HG03095 (cell line): ENCODE measurements around the gene GPRIN1.

ENCODE experiments used
- ATAC-seq: cut with Tn5 transposase; IDR thresholded peaks from one replicate; pipeline ENCODE4 v1.9.1; 2021; ENCODE audit warnings: moderate library complexity; ENCODE audit not compliant: unreplicated experiment

The GPRIN1 gene

DNA sequence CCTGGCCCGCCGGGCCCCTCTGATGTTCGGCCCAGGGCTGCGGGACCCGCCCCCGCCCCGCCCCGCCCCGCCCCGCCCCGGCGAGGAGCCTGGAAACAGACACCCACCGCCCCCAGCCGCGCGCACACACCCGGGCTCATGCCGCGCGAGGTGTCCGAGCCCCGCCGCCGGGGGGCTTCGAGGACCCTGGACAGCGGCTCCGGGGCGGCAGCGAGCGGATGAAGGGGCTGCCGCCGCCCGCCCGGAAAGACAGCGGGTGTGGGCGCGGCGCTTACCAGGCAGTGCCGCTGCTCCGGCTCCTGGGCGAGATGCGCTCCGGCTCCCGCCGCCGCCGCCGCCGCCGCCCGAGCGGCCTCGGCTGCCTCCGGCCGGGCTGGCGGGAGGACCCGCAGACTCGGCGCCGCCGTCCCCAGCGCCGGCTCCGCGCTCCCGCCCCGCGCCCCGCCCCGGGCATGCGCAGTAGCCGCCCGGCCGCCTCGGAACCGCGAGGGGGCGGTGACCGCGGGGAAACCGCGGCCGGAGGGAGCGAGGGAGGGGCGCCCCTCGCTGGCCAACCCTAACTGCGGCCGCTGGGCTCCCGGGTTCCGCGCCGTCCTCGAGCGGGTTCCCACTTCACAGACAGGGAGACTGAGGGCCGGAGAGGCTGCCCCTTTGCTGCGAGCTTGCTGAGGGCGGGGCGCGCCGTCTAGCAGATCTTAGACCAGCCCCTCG is at the start of gene GPRIN1:
Gene GPRIN1 (minus strand): TSS at position 433 of the 711 bp plus-strand sequence. CDS start 10,322 bp downstream, outside the sequence.
- ATAC-seq = peak; percentile 69

DNA sequence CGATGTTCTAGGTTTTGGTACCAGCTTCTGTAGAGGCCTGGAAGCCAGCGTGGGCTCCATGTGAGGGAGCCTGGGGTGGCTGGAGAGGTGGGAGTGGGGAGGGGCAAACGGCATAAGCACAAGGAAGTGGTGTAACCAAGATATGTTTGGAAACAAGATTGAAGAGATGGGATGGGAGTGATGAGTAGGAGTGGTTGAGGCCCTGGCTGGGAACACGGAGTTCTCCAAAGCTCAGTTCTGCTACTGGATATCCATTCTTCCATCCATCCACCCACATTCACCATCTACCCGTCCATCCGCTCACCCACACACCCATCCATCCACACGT is 49.5 kb upstream of the GPRIN1 start:
- ATAC-seq = no peak

DNA sequence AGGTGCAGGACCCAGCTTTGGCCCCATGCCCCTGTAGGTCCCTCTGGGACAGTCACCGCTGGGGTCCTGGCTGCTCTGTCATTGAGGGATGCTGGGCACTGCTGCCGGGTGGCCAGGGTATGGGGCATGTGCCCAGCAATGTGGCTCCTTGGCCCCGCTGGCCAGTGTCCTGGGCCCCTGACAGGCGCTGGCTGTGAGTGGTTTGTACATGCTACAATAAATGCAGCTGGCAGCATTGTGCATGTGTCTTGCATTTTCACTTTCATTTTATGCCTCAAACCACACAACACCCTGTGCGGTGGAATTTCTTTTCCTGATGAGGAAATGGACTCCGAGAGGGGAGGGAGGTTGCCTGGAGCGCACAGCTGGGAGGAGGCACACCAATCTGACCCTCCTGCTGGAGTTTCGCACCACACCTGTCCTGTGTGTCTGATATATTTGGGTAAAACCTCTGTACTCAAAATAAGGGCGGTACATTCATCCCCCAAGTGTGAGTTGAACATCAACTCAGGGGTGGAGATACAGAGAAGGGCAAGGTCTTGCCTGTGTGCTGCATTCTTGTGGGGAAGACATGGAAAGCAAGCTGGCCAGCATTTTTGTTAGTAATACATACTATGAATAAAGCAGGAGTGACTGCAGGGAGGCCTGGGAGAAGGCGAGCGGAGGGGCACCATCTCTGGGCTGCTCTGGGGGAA is 49.0 kb upstream of the GPRIN1 start:
- ATAC-seq = no peak

DNA sequence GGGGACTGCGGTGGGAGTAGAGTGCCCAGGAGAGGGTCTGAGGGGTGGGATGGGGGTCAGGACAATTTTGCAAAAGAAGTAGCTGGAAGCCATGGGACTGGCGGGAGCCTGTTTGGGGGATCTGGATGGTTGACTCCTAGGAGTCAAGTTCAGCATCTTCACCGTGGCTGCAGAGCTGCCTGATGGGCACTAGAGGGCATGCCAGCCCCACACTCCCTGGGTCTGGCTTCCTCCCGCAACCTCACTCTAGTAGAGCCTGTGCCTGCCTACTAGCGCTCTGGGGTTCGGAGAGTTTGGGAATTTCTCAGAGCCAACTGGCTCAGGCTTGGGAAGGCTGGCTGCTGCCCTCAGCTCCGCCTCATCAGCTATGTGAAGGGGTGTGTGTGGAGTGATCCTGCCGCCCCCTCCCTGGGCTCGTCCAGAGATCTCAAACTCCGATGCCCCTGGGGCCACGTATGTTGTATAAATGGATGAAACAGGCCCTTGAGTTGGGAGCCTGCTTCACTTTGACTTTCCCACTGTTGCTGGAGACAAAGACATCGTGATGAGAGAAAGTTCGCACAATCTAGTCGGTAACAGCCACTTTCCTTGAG is 48.1 kb upstream of the GPRIN1 start:
- ATAC-seq = peak; percentile 49

GRCh38 chr5:176656467-176656990 is 46.6 kb upstream of the GPRIN1 start:
- ATAC-seq = no peak

DNA sequence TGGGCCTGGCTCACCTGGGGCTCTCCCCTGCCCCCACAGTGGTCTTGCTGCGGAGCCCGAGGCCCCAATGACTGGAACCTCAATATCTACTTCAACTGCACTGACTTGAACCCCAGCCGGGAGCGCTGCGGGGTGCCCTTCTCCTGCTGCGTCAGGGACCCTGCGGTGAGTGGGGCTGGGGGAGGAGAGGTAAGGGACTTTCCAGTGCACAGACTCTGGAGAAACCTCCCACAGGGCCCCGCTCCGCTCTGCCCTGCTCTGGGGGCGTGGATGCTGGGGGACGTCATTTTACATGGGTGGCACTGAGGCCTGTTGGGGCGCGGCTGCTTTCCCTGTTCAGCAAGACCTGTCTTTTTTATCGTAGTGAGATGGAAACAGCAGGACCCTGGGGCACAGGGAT is 44.9 kb upstream of the GPRIN1 start:
- no peak for ATAC-seq

GRCh38 chr5:176653401-176654385 is 43.7 kb upstream of the GPRIN1 start:
- ATAC-seq = no peak

DNA sequence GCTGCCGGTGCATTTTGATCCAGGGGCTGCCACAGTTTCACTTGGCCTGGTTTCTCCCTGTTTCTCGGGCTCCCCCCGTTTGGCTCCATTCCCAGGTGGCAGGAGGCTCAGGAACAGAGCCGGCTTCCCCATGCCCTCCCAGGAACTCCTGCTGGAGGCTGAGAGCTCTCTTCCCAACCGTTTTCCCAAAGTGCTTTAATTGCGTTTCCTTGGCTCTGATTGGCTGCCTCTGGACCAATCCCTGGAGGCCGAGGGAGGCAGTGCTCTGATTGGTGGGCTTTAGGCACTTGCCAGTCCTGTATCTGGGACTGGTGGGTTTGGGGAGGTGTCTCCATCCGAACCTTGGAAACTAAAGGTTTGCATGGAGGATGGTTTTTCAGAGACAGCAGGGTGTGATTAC is 42.2 kb upstream of the GPRIN1 start:
- no peak for ATAC-seq

DNA sequence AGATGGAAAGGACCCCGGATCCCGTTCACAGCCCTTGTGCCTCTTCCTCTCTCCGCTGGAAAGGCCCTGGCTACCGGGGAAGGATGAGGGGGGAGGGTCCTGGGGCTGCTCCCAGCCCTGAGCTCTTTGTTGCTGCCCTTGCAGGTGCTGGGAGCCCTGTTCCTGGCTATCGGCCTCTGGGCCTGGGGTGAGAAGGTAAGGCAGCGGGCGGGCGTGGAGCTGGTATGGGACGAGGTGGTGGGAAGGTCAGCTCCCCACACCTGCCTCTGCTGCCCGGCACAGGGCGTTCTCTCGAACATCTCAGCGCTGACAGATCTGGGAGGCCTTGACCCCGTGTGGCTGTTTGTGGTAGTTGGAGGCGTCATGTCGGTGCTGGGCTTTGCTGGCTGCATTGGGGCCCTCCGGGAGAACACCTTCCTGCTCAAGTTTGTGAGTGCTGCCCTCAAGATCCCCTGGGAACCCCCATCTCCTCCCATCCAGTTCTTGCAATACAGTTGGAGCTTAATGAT is 41.6 kb upstream of the GPRIN1 start:
- no peak for ATAC-seq

DNA sequence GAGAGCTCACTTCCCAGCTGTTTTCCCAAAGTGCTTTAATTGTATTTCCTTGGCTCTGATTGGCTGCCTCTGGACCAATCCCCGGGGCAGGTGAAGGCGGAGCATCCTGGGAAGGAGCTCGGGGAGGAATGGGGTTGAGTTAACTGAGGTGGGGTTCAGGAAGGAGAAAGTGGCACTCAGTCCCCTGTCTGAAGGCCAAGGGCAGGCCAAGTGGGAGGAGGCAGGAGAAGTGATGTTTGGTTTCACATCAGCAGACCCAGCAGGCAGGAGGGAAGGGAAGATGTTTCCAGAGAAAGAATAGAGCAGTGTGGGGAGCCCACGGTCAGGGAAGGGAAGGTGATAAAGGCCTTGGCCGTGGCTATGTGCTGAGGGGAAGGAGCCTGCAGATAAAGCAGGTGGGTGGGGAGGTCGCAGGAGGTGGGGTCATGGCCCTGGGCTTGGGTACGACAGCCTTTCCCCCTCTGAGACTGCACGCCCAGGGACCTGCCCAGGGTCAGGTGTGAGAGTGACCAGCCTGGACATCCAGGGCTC is 40.5 kb upstream of the GPRIN1 start:
- no peak for ATAC-seq

DNA sequence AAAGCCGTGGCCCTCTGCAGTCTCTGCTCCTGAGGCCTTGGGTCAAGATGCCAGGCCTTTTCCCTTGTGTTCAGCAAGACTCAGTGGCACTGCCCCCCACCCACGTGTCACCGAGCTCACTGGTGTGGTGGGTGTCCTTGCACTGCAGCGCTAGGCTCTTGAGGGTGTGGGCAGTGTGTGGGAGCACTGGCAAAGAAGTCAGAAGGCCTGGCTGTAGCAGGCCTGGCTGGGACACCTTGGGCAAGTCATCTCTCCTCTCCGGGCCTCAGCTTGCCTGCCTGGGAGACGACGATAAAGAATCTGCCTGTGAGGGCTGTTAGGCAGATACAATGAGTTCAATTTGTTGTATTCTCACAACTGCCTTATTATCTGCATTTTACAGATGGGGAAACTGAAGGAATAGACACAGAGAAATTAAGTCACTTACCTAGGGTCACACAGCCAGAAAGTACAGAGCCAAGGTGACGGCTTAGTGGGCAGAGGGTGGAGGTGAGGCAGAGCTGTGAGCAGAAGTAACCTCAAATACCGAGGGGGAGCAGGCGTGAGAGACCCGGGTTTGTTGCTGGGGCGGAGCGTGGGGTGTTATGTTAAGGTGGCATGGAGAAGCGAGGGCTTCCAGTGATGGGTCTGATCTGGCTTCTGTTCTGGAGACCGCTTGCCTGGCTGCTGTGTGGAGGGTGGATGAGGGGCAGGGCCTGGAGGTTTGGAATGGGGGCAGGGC is 38.7 kb upstream of the GPRIN1 start:
- no peak for ATAC-seq

GRCh38 chr5:176647843-176648473 is 38.0 kb upstream of the GPRIN1 start:
- ATAC-seq = no peak

- peak; percentile 95 for ATAC-seq
Measured at GRCh38 chr5:176647030-176647842, 37.3 kb upstream of the GPRIN1 start, which contains the start of gene TSPAN17. Gene TSPAN17 (plus strand): TSS chr5:176647484. CDS start chr5:176647616, 132 bp downstream.

DNA sequence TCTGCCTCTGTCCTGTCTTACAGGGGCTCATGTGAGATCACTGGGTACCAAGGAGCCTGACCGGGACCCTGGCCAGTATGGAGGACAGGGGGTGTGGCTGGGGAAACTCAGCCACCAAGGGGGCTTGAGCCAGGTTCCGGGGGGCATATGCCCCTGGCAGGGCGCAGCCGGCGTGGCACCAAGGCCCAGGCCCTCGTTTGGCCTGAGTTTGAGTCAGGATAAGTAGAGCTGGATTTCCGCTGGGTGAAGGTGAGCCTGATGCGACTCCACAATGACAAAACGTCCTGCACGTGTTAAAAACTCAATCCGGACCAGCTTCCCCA is 36.7 kb upstream of the GPRIN1 start:
- ATAC-seq = peak; percentile 3

GRCh38 chr5:176646049-176646706 is 36.2 kb upstream of the GPRIN1 start:
- ATAC-seq = no peak

DNA sequence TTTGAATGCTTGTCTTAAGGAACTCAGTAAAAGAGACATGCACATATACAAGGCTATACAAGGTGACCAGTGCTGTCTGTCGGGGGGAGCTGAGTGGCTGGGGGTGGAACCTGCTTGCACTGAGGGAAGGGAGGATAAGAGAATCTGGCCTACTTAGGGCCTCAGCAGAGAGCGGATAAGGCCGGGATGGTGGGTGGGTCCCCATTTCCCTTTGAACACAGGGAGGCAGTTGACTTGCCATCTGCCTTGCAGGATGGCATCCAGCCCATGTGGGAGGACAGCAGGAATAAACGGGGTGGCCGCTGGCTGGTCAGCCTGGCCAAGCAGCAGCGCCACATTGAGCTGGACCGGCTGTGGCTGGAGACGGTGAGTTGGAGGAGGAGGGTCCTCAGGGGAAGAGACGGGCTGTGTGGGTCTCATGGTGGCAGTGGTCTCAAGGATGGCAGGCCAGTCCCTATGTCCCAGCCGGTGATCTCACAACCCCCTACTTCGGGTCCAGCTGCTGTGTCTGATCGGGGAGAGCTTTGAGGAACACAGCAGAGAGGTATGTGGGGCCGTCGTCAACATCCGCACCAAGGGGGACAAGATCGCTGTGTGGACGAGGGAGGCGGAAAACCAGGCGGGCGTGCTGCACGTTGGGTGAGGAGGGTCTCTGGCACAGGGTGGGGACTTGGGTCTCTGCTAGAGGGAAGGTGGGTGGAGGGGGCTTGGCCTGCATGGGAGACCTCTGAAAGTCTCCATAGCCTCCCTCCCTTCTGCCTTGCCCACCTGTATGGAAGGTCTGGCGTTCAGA is 35.1 kb upstream of the GPRIN1 start:
- no peak for ATAC-seq

- no peak for ATAC-seq
Measured at GRCh38 chr5:176644294-176644693, 34.3 kb upstream of the GPRIN1 start.
